GM18508 (cell line): ENCODE measurements around the gene P3H3.

Source experiments
- ATAC-seq: cut with Tn5 transposase; IDR thresholded peaks from one replicate; pipeline ENCODE4 v1.9.1; 2021; ENCODE audit warnings: moderate number of reproducible peaks; ENCODE audit not compliant: insufficient read depth, unreplicated experiment

Gene P3H3

GRCh38 chr12:6842075-6842474, 13.9 kb downstream of the P3H3 start:
- ATAC-seq, result no peak

GRCh38 chr12:6843118-6843902, 15.1 kb downstream of the P3H3 start:
- ATAC-seq, result no peak

DNA sequence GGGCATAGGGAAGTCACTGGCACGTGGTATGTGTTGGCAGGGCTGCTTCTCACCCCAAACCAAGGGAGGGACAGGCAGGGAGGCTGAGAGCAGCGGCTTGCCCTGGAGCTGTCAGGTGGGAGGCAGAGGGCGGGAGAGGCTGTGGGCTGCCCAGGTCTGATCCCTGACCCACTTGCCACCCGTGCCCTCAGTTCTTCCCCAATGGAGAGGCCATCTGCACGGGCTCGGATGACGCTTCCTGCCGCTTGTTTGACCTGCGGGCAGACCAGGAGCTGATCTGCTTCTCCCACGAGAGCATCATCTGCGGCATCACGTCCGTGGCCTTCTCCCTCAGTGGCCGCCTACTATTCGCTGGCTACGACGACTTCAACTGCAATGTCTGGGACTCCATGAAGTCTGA, 17.2 kb downstream of the P3H3 start:
- no peak for ATAC-seq

DNA sequence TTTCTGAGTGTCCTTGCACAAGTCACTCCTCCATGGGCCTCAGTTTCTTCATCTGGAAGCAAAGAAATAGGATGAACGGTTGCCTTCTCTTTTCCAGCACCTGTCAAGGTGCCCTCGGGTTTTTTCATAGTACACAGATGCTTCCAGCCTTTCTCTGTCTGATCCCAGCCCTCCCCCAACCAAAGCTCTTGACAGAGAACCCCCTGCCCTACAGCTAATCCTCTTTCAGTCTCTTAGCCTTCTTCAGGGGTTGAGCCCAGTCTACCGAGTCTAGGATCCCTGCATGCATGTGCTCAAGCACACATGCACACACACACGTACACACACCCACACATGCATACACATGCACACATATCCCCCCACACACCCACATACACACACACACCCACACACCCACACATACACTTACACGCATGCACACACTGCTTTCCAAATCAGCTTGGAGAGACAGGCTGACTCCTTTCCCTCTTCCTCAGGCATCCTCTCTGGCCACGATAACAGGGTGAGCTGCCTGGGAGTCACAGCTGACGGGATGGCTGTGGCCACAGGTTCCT, 18.2 kb downstream of the P3H3 start:
- ATAC-seq, result no peak

DNA sequence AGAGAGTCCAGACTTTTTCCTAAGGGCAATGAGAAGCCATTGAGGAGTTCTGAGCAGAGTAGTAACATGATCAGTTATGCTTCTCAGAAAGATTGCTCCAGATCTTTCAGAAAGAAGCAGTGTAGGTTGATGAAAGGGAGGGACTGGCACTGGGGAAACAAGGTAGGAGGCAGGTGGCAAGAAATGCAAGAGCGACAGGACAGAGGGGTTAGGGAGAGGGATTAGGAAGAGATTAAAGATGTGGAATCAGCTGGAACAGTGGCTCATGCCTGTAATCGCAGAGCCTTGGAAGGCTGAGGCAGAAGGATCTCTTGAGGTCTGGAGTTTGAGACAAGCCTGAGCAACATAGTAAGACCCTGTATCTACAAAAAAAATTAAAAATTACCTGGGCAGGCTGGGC, 19.5 kb downstream of the P3H3 start:
- no peak for ATAC-seq

DNA sequence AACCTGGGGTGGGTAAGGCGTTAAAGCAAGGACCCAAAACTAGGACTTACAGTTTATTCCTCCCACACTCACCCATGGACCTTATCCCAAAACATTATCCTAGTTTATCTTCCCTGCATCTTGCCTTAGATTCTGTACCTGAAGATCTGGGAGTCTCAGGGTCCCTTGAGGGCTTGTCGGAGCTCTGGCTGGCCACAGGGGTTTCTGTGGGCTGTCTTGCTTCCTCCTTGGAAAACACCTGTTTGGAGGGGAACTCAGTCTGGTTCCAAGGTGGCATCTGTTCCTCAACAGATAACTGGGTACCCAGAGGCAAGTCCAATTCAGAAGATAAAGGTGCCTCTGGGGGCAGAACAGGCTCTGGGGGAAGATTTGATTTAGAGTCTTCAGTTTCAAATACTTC, 21.2 kb downstream of the P3H3 start:
- no peak for ATAC-seq

DNA sequence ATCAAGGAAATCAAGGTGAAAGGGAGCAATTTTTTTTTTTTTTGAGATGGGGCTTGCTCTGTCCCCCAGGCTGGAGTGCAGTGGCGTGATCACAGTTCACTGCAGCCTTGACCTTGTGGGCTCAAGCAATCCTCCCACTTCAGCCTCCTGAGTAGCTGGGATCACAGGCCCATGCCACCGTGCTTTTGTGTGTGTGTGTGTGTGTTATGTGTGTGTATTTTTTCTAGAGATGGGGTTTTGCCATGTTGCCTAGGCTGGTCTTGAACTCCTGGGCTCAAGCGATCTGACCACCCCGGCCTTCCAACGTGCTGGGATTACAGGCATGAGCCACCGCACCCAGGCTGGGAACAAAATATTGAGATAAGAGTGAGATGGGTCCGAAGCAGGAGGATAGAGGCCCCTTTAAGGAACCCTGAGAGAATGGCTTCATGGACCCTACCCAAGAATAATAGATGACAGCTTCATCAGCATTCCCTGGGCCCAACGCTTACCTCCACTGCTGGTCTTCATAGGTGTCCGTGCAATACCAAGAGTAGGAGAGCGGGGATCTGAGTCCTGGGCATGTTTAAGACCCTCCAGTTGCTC, 21.9 kb downstream of the P3H3 start:
- no peak for ATAC-seq

- ATAC-seq, result no peak
Observed at GRCh38 chr12:6850796-6851152, 22.6 kb downstream of the P3H3 start.

DNA sequence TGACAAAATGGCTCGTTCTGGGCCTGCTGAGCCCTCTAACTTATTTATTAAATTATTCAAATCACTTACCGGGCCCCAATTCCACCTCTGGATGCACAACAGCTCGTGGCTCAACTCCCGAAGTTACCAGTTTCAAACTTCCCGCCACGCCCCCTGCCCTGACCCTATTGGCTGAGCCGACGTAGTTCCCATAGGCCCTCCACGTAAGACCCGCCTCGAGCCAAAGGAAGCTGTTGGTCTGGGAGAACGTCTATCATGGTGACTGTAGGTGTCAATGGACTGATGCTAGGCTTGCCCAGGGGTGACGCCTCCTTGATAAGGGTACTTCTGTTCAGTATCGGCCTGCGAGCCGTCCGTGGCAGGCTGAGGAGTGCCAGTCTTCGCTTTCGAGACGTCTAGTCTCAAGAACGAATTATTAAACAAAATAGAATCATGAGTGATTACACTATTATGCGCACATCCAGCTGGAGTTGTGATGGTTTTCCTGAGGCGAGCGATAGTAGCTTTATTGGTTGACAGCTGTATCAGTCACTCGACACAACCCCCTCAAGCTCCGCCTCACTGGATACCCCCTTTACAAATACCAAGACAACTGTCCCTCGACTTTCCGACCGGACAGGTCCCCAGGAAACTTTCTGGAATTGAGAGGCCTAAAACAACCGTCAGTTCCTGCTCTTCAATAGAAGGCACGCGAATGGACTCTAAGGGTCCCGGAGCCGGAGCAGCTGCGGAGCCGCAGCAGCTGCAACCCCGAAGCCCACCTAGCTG, 23.1 kb downstream of the P3H3 start, which contains the start of gene CDCA3:
Gene CDCA3, minus strand, starts transcription at position 134 of the 768 bp plus-strand sequence. CDS start 334 bp downstream, outside the sequence.
- ATAC-seq, result peak; percentile 36

DNA sequence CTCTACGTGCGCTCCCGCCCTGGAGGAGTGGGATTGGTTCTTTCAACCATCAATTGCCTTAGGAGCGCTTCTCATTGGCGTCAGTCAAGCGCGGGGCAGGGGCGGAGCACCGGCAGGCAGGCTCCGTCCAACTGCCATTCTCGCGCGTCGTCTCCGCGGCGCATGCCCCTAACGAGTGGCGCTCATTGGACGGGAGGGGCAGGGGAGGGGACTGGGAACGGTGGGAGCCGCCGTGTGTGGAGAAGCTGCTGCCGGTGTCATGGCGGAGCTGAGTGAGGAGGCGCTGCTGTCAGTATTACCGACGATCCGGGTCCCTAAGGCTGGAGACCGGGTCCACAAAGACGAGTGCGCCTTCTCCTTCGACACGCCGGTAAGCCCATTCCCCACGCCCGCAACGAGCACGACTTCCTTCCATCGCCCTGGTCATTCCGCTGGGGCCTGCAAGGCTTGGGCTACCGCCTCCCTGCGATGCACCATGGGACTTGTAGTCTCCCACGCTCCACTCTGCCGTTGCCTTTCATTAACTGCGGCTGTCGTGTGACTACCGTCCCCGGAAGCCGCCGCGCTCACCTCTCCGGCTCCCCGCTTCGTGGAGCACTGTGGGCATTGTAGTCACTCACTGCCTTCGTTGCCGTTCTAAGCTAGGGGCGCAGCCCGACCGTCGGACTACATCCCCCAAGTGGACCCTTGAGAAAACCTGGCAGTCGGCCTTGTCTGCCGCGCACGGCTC, 23.9 kb downstream of the P3H3 start, which contains the start of gene USP5:
Gene USP5, plus strand, starts transcription at position 230 of the 730 bp plus-strand sequence. Its CDS starts 30 bp downstream, at position 260.
- peak; percentile 59 for ATAC-seq

DNA sequence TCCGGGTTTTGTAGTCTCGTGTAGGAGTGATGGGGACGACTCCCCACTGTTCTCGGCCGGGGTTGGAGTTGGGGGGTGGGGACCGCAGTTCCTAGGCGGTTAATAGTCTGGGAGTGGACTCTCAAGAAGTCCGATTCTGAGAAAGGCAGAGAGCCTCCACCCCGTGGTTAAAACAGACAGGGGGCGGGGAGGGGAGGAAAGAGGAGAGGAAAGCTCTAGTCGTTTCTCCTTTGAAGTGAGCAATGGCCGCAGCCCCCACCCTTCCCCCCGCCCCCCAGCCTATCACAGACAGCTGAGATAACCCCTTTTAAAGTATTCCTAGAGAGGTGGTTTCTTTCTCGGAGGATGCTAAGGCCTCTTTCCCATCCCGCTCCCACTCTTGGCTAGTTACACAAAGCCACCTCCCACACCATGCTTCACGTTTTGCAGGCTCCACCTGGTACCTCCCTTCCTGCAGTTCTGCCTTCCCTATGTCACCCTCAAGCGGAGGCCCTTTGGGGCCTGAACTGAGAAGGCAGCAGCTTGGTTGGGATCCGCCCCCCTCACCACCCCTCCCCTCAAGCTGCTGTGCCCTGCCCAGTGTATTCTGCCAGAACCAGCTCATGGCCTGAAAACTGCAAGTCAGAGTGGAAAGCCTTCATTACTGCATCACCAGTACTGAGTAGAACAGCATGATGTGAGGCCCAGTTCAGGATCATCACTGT, 24.6 kb downstream of the P3H3 start:
- ATAC-seq, result no peak

DNA sequence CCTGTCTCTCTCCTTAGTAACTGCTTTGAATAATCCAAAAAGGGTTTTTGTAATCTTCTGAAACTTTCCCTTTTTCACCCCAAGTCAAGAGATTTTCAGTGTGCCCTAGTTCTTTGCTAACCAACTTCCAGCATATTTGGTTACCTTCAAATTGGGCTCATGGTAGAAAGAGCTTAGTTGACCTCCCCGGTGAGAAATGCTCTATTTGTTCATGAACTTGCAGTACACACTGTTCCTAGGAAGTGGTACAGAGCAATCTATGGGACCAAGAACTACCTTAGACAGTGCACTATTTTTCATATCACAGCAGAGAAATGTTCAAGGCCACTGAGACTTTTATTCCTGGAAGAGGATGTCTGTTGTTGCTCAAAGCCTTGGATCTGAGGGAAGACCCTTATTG, 25.4 kb downstream of the P3H3 start:
- ATAC-seq, result no peak

- no peak for ATAC-seq
Observed at GRCh38 chr12:6854036-6854435, 25.8 kb downstream of the P3H3 start.

- no peak for ATAC-seq
Observed at GRCh38 chr12:6855322-6855721, 27.1 kb downstream of the P3H3 start.

- no peak for ATAC-seq
Observed at GRCh38 chr12:6858799-6859198, 30.6 kb downstream of the P3H3 start.

- no peak for ATAC-seq
Observed at GRCh38 chr12:6860116-6860515, 31.9 kb downstream of the P3H3 start.

DNA sequence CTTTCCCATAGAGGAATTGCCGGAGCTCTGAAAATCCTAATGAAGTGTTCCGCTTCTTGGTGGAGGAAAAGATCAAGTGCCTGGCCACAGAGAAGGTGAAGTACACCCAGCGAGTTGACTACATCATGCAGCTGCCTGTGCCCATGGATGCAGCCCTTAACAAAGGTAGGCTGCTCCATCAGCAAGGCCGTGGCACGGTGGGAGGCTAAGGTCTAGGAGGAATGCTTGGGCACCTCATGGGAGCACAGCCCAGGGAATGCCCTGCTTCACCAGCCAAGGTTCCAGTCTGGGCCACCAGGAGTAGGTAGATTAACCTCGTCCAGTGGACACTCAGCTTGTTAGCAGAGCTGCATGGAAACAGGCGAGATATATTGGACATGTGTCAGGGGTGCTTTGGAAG, 32.7 kb downstream of the P3H3 start:
- no peak for ATAC-seq

DNA sequence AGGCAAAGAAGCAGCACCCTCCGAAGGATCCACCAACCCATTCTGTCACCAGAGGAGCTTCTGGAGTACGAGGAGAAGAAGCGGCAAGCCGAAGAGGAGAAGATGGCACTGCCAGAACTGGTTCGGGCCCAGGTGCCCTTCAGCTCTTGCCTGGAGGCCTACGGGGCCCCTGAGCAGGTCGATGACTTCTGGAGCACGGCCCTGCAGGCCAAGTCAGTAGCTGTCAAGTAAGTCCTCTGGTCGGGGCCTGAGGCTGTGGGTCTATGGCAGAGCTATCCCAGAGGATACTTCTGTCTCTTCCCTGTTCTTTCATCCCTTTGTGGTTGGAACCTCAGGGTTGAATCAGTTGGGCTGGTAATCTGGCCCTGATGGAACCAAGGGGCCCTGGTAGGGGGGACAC, 33.2 kb downstream of the P3H3 start:
- no peak for ATAC-seq

- ATAC-seq, result no peak
Observed at GRCh38 chr12:6863033-6863432, 34.8 kb downstream of the P3H3 start.
